ENCODE measurements around the gene RFFL.

The RFFL gene

DNA sequence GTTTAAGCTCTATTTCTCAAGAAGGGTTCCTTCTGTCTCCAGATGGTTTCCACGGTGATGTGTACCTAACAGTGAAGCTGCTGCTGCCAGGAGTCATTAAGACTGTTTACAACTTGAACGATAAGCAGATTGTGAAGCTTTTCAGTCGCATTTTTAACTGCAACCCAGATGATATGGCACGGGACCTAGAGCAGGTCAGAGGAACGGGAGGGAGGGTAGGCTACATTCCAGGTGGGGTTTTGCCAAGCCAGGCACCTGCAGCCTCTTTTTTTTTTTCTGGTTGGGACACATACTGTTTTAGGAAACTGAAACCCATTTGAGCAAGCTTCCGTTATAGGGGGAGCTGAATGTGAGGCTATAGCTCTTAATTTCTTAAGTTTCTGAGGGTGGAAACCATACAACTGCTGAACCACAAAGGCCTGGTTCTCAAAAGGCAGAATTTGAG lies 72.6 kb downstream of the RFFL start:
- DNase-seq (ENCODE audit: low read depth) = peak; percentile 6
- no peak for TF ChIP-seq CTCF (IDR thresholded peaks at IDR 0.05; ENCODE audit: low read length, missing control alignments)
- H3K4me3 ChIP-seq (replicated peaks; ENCODE audit: low read depth, low read length) = no peak overlapping the region

GRCh38 chr17:34989473-34989872 lies 74.0 kb downstream of the RFFL start:
- H3K4me3 ChIP-seq (replicated peaks; ENCODE audit: low read depth, low read length) = no peak overlapping the region
- no peak for DNase-seq (ENCODE audit: low read depth)
- no peak for TF ChIP-seq CTCF (IDR thresholded peaks at IDR 0.05; ENCODE audit: low read length, missing control alignments)

DNA sequence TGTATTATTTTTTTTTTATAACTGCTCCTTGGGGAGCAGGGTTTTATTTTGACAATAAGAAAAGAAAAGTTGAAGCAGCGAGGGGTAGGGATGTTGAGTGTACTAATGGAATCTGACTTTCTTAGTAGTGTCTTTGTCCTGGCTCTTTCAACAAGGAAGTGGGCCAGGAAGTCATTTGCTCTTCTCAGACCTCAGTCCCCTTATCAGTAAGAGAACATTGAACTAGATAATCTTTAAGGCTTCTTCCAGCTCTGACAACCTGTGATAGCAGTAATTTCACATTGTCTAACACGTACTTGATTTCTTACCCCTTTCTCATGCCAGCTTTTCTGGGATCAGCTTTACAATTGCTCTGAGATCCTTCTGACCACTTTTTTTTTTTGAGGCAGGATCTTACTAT lies 74.9 kb downstream of the RFFL start:
- no peak for DNase-seq (ENCODE audit: low read depth)
- TF ChIP-seq CTCF (IDR thresholded peaks at IDR 0.05; ENCODE audit: low read length, missing control alignments) = no peak
- no peak overlapping the region for H3K4me3 ChIP-seq (replicated peaks; ENCODE audit: low read depth, low read length)

DNA sequence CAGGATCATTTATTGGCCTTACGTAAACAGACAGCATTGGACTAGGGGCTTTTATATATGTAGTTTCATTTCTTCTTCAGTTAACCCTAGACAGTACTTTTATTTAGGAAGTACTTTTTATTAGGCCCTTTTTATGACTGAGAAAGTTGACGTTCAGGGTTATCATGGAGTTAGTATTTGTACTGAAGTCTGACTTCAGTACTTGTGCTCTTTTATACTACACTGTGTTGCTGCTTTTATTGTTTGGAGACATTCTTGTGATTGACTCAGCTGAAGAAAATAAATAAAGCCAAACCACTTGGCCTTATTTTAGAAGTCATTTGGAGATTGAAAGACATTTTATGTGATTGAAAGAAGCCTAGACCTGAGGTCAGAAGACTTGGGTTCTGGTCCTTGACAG lies 76.3 kb downstream of the RFFL start:
- no peak for DNase-seq (ENCODE audit: low read depth)
- no peak for TF ChIP-seq CTCF (IDR thresholded peaks at IDR 0.05; ENCODE audit: low read length, missing control alignments)
- no peak overlapping the region for H3K4me3 ChIP-seq (replicated peaks; ENCODE audit: low read depth, low read length)

- peak overlapping the region; percentile 79 for H3K4me3 ChIP-seq (replicated peaks; ENCODE audit: low read depth, low read length)
- no peak for TF ChIP-seq CTCF (IDR thresholded peaks at IDR 0.05; ENCODE audit: low read length, missing control alignments)
- peak; percentile 23 for DNase-seq (ENCODE audit: low read depth)
These were observed 81.8 kb downstream of the RFFL start for GRCh38 chr17:34981538-34982241.

DNA sequence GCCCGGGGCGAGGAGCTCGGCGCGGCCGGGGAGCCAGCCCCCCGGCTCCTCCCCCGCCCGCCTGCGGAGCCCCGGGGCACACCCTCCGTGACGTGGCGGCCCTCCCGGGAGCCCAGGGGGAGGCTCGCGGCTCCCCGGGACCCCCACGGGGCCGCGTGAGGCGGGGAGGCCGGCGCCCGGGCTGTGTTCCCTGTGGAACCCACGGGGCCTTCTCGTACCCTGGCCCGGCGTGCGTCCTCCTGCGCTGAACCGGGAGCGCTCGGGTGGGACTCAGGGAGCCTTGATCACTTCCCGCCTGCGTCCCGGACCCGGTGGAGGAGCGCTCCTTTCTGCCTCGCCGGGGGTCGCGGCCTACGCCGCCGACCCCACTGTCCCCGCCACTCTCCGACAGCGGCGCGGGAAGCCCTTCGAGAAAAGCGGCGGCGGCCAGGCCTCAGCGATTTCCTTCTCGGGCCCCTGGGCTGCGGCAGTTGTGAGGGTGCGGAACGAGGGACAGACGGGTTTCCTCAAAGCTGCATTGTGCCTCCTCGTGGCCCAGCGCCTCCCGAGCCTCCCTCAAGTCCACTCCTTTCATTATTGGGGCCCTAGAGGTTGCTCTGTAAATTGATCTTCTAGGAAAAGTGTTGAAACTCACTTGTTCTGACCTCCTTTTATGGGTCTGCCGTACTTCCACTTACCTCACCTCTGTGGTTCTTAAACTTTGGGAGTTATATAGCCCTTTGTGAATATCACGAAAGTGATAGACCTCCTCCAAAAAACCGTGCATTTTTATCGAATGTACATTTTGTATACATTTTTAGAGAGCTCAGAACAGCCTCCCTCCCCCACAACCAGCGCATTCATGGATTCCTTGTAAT lies 82.6 kb downstream of the RFFL start:
- H3K4me3 ChIP-seq (replicated peaks; ENCODE audit: low read depth, low read length) = peak overlapping the region; percentile 79
- peak; percentile 43 for TF ChIP-seq CTCF (IDR thresholded peaks at IDR 0.05; ENCODE audit: low read length, missing control alignments)
- DNase-seq (ENCODE audit: low read depth) = peak; percentile 89

All from fibroblast of pulmonary artery (primary cell).